OCI-LY7 (cell line): ENCODE results near the gene RLF. TPM values are rescaled to one million over a fixed set of nuclear protein-coding genes. Genes with fewer than 3 reads are reported as not detected.
"Not testable (repeated sequence)": the region's sequence is repeated elsewhere in the genome, so short reads cannot be mapped to it uniquely, and the experiment has no call there.

ENCODE experiments used
- BruUV-seq: library from RNA; stranded (reverse); fragments of 400-500 nt; replicated peaks from 2 replicates; lab custom pipeline; 2021; lab: Mats Ljungman, UMichigan
- CTCF ChIA-PET: fragments of 300-600 bp; sonication (Branson Sonifier 250); formaldehyde crosslinking; loops from one replicate; lab custom pipeline; 2022; ENCODE audit warnings: antibody characterized with exemption; ENCODE audit not compliant: unreplicated experiment; lab: Charles Lee
- POLR2A ChIA-PET: fragments of 300-600 bp; sonication (Branson Sonifier 250); formaldehyde crosslinking; loops from one replicate; lab custom pipeline; 2022; ENCODE audit warnings: antibody characterized with exemption; lab: Charles Lee
- DNase-seq: peaks from one replicate; pipeline ENCODE4 v3.0.0-alpha.2; 2015; ENCODE audit warnings: low spot score
- H2AFZ ChIP-seq: fragments of 200-600 bp; sonication (generic), shearing (Covaris generic); 2 replicates; pipeline ENCODE4 v1.6.1; 2014; ENCODE audit warnings: mild to moderate bottlenecking, antibody characterized with exemption, low read length, moderate library complexity
- H3K27ac ChIP-seq: fragments of 200-600 bp; sonication (generic); 2 replicates; pipeline ENCODE4 v1.5.1; 2014; ENCODE audit warnings: mixed run types, low read depth, mild to moderate bottlenecking, moderate library complexity, low read length, inconsistent platforms; ENCODE audit not compliant: poor library complexity, severe bottlenecking
- H3K36me3 ChIP-seq: fragments of 200-600 bp; sonication (generic); 2 replicates; pipeline ENCODE4 v1.6.1; 2014; ENCODE audit warnings: mild to moderate bottlenecking, antibody characterized with exemption, low read length, moderate library complexity, mixed read lengths; ENCODE audit not compliant: insufficient read depth
- H3K4me1 ChIP-seq: fragments of 200-600 bp; sonication (generic); 2 replicates; pipeline ENCODE4 v1.5.1; 2014; ENCODE audit warnings: mild to moderate bottlenecking, low read length; ENCODE audit not compliant: insufficient read depth, poor library complexity, severe bottlenecking
- H3K4me2 ChIP-seq: fragments of 200-600 bp; sonication (generic); 2 replicates; pipeline ENCODE4 v1.6.1; 2014; ENCODE audit warnings: mild to moderate bottlenecking, low read length
- H3K4me3 ChIP-seq: fragments of 200-600 bp; sonication (generic); 2 replicates; pipeline ENCODE4 v1.5.1; 2014; ENCODE audit warnings: mild to moderate bottlenecking, low read depth, low read length; ENCODE audit not compliant: poor library complexity, severe bottlenecking
- H3K79me2 ChIP-seq: fragments of 200-600 bp; sonication (generic); 2 replicates; pipeline ENCODE4 v1.6.1; 2016; ENCODE audit warnings: low read depth, mild to moderate bottlenecking, low read length, moderate library complexity, mixed read lengths; ENCODE audit not compliant: insufficient read depth
- H3K9me2 ChIP-seq: fragments of 200-600 bp; sonication (generic); 2 replicates; pipeline ENCODE4 v1.6.1; 2016; ENCODE audit warnings: mild to moderate bottlenecking, low read length, mixed read lengths; ENCODE audit not compliant: insufficient read depth
- H3K9me3 ChIP-seq: fragments of 200-600 bp; sonication (generic); 2 replicates; pipeline ENCODE4 v1.6.1; 2014; ENCODE audit warnings: mild to moderate bottlenecking, mixed run types, low read length, mixed read lengths
- H4K20me1 ChIP-seq: fragments of 200-600 bp; sonication (generic); 2 replicates; pipeline ENCODE4 v1.6.1; 2014; ENCODE audit warnings: mild to moderate bottlenecking, antibody characterized with exemption, low read length, moderate library complexity, mixed read lengths; ENCODE audit not compliant: insufficient read depth
- EZH2phosphoT487 ChIP-seq: fragments of 200-600 bp; sonication (generic); IDR thresholded peaks from 2 replicates; pipeline ENCODE4 v1.6.1; 2018; ENCODE audit warnings: low read depth, borderline replicate concordance, mild to moderate bottlenecking, mixed run types, antibody characterized with exemption, low read length, moderate library complexity, mixed read lengths
- intact Hi-C: fragments of 100-400 bp; cut with micrococcal nuclease; formaldehyde crosslinking; loops from one replicate; pipeline ENCODE4 v1.10.0; 2022; ENCODE audit not compliant: unreplicated experiment
- total RNA-seq, 2 experiments: library from RNA; depleted of rRNA in 1 of 2; stranded (reverse); fragments of >200 nt in 1 of 2; shearing (Covaris generic) in 1 of 2; gene quantifications; 2 replicates each; pipeline ENCODE4 v1.2.3, GENCODE V29; 2014 to 2022
- TF ChIP-seq, protein P1 (sequence below): fragments of 200-600 bp; sonication (generic); conservative IDR thresholded peaks from 2 replicates; pipeline ENCODE4 v1.5.1; 2014; ENCODE audit warnings: mild to moderate bottlenecking, antibody characterized with exemption, low read length, moderate library complexity, mixed read lengths

Gene RLF
- total RNA-seq, 2 experiments from 2014 or later, result 16.9 to 22.5 TPM

GRCh38 chr1:40210511-40211204, 49.5 kb downstream of the RLF start:
- Histone ChIP-seq H3K27ac (no peak overlapping the region), H3K4me2 (no peak overlapping the region), H4K20me1 (no peaks in the 10 kb centered on the region), H3K4me1 (no peaks in the 10 kb centered on the region), H3K9me3 (no peaks in the 10 kb centered on the region), H2AFZ (no peak overlapping the region), H3K36me3 (peaks cover 93% of the 10 kb centered on the region), H3K4me3 (no peak overlapping the region), H3K9me2 (no peaks in the 10 kb centered on the region), H3K79me2 (no peaks in the 10 kb centered on the region)
- no peak for DNase-seq
- ChIA-PET CTCF (no interaction called here), POLR2A (interaction anchor here (0.5 to 1.0 kb wide), 4 partner anchors 13 to 459 kb away, joined by 3 to 4 read pairs (median 4); no protein-coding TSS in a partner anchor)
- no TSS peak for BruUV-seq
- intact Hi-C loops, result no loop called here
- TF ChIP-seq EZH2phosphoT487, result no peak
- TF ChIP-seq, protein P1, sequence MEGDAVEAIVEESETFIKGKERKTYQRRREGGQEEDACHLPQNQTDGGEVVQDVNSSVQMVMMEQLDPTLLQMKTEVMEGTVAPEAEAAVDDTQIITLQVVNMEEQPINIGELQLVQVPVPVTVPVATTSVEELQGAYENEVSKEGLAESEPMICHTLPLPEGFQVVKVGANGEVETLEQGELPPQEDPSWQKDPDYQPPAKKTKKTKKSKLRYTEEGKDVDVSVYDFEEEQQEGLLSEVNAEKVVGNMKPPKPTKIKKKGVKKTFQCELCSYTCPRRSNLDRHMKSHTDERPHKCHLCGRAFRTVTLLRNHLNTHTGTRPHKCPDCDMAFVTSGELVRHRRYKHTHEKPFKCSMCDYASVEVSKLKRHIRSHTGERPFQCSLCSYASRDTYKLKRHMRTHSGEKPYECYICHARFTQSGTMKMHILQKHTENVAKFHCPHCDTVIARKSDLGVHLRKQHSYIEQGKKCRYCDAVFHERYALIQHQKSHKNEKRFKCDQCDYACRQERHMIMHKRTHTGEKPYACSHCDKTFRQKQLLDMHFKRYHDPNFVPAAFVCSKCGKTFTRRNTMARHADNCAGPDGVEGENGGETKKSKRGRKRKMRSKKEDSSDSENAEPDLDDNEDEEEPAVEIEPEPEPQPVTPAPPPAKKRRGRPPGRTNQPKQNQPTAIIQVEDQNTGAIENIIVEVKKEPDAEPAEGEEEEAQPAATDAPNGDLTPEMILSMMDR, result no peak

DNA sequence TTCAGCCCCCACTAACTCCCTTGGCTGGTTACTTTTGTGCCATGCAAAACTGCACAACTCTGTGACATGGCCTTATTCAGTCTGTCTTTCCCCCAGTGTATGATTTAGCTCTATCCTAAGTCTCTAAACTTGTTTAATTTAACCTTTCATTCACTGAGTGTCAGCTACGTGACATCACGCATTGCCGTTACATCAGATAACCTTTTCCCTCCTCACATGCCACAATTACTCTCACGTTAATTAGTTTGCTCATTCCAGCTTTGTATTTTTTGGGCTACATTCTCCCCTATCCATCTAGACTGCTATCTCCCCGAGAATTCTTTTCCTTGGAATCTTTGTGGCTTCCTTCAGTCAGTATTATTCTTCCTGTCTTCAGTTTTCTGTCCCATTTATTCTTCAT, 57.1 kb downstream of the RLF start:
- Histone ChIP-seq H3K4me2 (no peak overlapping the region), H3K9me2 (no peaks in the 10 kb centered on the region), H3K9me3 (no peaks in the 10 kb centered on the region), H2AFZ (no peak overlapping the region), H3K27ac (no peak overlapping the region), H3K36me3 (peaks cover 58% of the 10 kb centered on the region), H4K20me1 (no peaks in the 10 kb centered on the region), H3K79me2 (no peaks in the 10 kb centered on the region), H3K4me1 (peaks cover 25% of the 10 kb centered on the region), H3K4me3 (no peak overlapping the region)
- intact Hi-C loops, result no loop called here
- TF ChIP-seq, protein P1, result no peak
- no peak for TF ChIP-seq EZH2phosphoT487
- ChIA-PET POLR2A (interaction anchor here (0.6 to 1.9 kb wide), 4 partner anchors 13 to 18 kb away, joined by 3 to 8 read pairs (median 4); no protein-coding TSS in a partner anchor), CTCF (interaction anchor here (0.6 kb wide), 1 partner anchor 18 kb away, joined by 3 read pairs; no protein-coding TSS in a partner anchor)
- BruUV-seq, result no TSS peak
- DNase-seq, result no peak

GRCh38 chr1:40221471-40221905, 60.3 kb downstream of the RLF start:
- CTCF ChIA-PET, DNase-seq, H3K4me2 ChIP-seq, H3K9me2 ChIP-seq, H3K9me3 ChIP-seq, H4K20me1 ChIP-seq, BruUV-seq, H2AFZ ChIP-seq, H3K4me3 ChIP-seq, H3K27ac ChIP-seq, intact Hi-C loops, H3K79me2 ChIP-seq: not testable (repeated sequence)
- POLR2A ChIA-PET, result interaction anchor here (0.7 to 1.4 kb wide), 4 partner anchors 10 to 22 kb away, joined by 3 to 8 read pairs (median 4); no protein-coding TSS in a partner anchor
- peaks cover 51% of the 10 kb centered on the region for H3K36me3 ChIP-seq
- H3K4me1 ChIP-seq, result peaks cover 39% of the 10 kb centered on the region
